H1 (cell line): ENCODE measurements around the gene ZFAND3. TPM values are rescaled to one million over a fixed set of nuclear protein-coding genes. Genes with fewer than 3 reads are reported as not detected.

Experiments
- ATF2 ChIP-seq: IDR thresholded peaks from 2 replicates; pipeline ENCODE4 v1.6.1; 2012; ENCODE audit warnings: low read length, inconsistent platforms
- CTCF ChIP-seq, 3 experiments: IDR thresholded peaks; 1 replicate in 2 of 3; 2 replicates in 1 of 3; pipeline versions ENCODE4 v1.5.1 to v1.6.1; 2011; ENCODE audit warnings: low read length in 3 of 3, mild to moderate bottlenecking in 3 of 3, inconsistent platforms in 2 of 3, low read depth in 1 of 3, moderate library complexity in 1 of 3; ENCODE audit not compliant: insufficient read depth in 1 of 3; ENCODE audit errors: control extremely low read depth in 1 of 3
- KDM1A ChIP-seq: fragments of 200-600, 300-600 bp; sonication (generic); IDR thresholded peaks from 2 replicates; pipeline ENCODE4 v1.7.1; 2016; ENCODE audit warnings: mild to moderate bottlenecking, low read length, borderline replicate concordance
- MAX ChIP-seq: IDR thresholded peaks from 2 replicates; pipeline ENCODE4 v1.6.1; 2012; ENCODE audit warnings: inconsistent platforms
- RAD21 ChIP-seq, 2 experiments: IDR thresholded peaks in 1 of 2; conservative IDR thresholded peaks in 1 of 2; 2 replicates each; pipeline ENCODE4 v1.6.1; 2011; ENCODE audit warnings: low read depth in 2 of 2, low read length in 2 of 2, improper control_type of control experiment in 1 of 2, inconsistent platforms in 1 of 2, mild to moderate bottlenecking in 1 of 2, moderate library complexity in 1 of 2
- SRF ChIP-seq: IDR thresholded peaks from 2 replicates; pipeline ENCODE4 v1.6.1; 2011; ENCODE audit warnings: mild to moderate bottlenecking, low read depth, low read length, moderate library complexity
- USF2 ChIP-seq: IDR thresholded peaks from 2 replicates; pipeline ENCODE4 v1.6.1; 2011; ENCODE audit warnings: low read length, improper control_type of control experiment
- polyA plus RNA-seq, 7 experiments: library from polyadenylated mRNA; depleted of rRNA in 3 of 7; stranded (reverse) in 5 of 7; unstranded in 2 of 7; fragments of >200 nt in 5 of 7; fragments of 200-250 nt in 2 of 7; gene quantifications; 1 replicate in 5 of 7; 2 replicates in 1 of 7; 4 replicates in 1 of 7; pipeline versions ENCODE4 v1.2.1 to v1.2.3, GENCODE V29; 2011 to 2013; ENCODE audit warnings: missing spikeins in 2 of 7, mixed read lengths in 2 of 7
- total RNA-seq: library from RNA; stranded (reverse); fragmentation: NEBNext Ultra II Directional; extraction: Animal tissue kit (Norgen Biotek cat#: 25700); gene quantifications from 2 replicates; pipeline ENCODE4 v1.2.1, GENCODE V29; 2021

ZFAND3 gene
- total and polyA plus RNA-seq, 2 of the 8 experiments (the other 6 are each of a cell fraction or from before 2014, with no cell fraction given), result 13.0 to 51.3 TPM

- no peak for TF ChIP-seq CTCF (IDR thresholded peaks at IDR 0.05; ENCODE audit: control extremely low read depth in 1 of 3, insufficient read depth in 1 of 3, low read depth in 1 of 3, low read length in 3 of 3)
- no peak for TF ChIP-seq RAD21 (IDR thresholded peaks at IDR 0.05 in 1 of 2, conservative IDR thresholded peaks at IDR 0.05 in 1 of 2; ENCODE audit: low read depth in 2 of 2, low read length in 2 of 2)
- no peak for TF ChIP-seq USF2
- TF ChIP-seq ATF2, result no peak
- no peak for TF ChIP-seq MAX
- no peak for TF ChIP-seq KDM1A
- no peak for TF ChIP-seq SRF
These were observed 332.3 kb downstream of the ZFAND3 start (continued) for GRCh38 chr6:38151580-38152500.
